Endothelial cell (in vitro differentiated cells): ENCODE data around the gene PFDN4. TPM values are rescaled to one million over a fixed set of nuclear protein-coding genes. Genes with fewer than 3 reads are reported as not detected.

ENCODE experiments used
- DNase-seq: peaks from one replicate; pipeline ENCODE4 v3.0.0; 2021; ENCODE audit warnings: low spot score
- H3K27ac Mint-ChIP-seq: one replicate; pipeline ENCODE4 v1.8.0; 2021; ENCODE audit warnings: mixed read lengths, inconsistent platforms; ENCODE audit not compliant: unreplicated experiment
- H3K27me3 Mint-ChIP-seq: one replicate; pipeline ENCODE4 v1.8.0; 2021; ENCODE audit warnings: mild to moderate bottlenecking, moderate library complexity, mixed read lengths, inconsistent platforms; ENCODE audit not compliant: unreplicated experiment
- H3K36me3 Mint-ChIP-seq: one replicate; pipeline ENCODE4 v1.8.0; 2021; ENCODE audit warnings: mild to moderate bottlenecking, low read depth, mixed read lengths, inconsistent platforms; ENCODE audit not compliant: unreplicated experiment
- H3K4me1 Mint-ChIP-seq: one replicate; pipeline ENCODE4 v1.8.0; 2021; ENCODE audit warnings: mild to moderate bottlenecking, mixed read lengths, inconsistent platforms; ENCODE audit not compliant: unreplicated experiment
- H3K4me3 Mint-ChIP-seq: one replicate; pipeline ENCODE4 v1.8.0; 2021; ENCODE audit warnings: mild to moderate bottlenecking, mixed read lengths, inconsistent platforms; ENCODE audit not compliant: unreplicated experiment
- H3K9me3 Mint-ChIP-seq: one replicate; pipeline ENCODE4 v1.8.0; 2021; ENCODE audit warnings: mixed read lengths, inconsistent platforms; ENCODE audit not compliant: unreplicated experiment
- CTCF ChIP-seq: fragments of 200-600 bp; sonication (generic); IDR thresholded peaks from one replicate; pipeline ENCODE4 v1.5.0; 2021; ENCODE audit warnings: antibody characterized with exemption; ENCODE audit not compliant: unreplicated experiment
- total RNA-seq: library from RNA; stranded (reverse); fragmentation: NEBNext Ultra II Directional; extraction: Animal tissue kit (Norgen Biotek cat#: 25700); gene quantifications from one replicate; pipeline ENCODE4 v1.2.1, GENCODE V29; 2021; ENCODE audit not compliant: unreplicated experiment

The PFDN4 gene
- total RNA-seq, 1 donor from 2014 or later: 43.7 TPM

DNA sequence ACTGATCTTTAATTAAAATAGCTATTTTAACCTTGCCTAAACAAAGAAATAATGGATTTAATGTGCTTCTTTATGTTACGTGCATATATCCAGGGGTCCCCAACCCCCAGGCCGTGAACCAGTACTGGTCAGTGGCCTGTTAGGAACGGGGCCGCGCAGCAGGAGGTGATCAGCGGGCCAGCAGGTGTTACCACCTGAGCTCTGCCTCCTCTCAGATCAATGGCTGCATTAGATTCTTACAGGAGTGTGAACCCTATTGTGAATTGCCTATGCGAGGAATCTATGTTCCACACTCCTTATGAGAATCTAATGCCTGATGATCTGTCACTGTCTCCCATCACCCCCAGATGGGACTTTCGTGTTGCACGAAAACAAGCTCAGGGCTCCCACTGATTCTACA, 42.9 kb upstream of the PFDN4 start:
- no peaks in the 10 kb centered on the region for H3K36me3 Mint-ChIP-seq
- no peak for DNase-seq
- no peak for TF ChIP-seq CTCF
- no peak overlapping the region for H3K27ac Mint-ChIP-seq
- H3K4me1 Mint-ChIP-seq: peaks cover 5% of the 10 kb centered on the region
- H3K27me3 Mint-ChIP-seq: peaks cover 7% of the 10 kb centered on the region
- no peak overlapping the region for H3K4me3 Mint-ChIP-seq
- peaks cover 3% of the 10 kb centered on the region for H3K9me3 Mint-ChIP-seq

DNA sequence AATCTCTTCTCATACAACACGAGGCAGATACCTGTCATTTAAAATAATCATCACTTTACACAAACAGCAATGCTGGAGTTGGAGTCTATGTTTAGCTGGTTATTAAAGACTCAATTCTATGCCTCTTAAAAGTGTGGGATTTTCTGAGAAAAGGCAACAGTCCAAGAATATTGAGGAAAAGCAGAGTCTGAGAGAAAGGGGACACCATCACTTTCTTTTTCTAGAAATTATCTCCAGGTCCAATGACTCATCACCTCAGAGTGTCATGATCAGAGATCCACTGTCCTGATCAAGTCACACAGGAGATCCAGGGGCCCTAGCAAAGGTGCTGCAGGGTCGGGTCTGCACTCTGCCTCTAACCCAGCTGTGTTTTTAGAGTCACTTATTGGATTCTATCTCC, 42.1 kb upstream of the PFDN4 start:
- peaks cover 7% of the 10 kb centered on the region for H3K27me3 Mint-ChIP-seq
- no peak for TF ChIP-seq CTCF
- H3K4me3 Mint-ChIP-seq: no peak overlapping the region
- DNase-seq: no peak
- H3K9me3 Mint-ChIP-seq: peaks cover 3% of the 10 kb centered on the region
- H3K36me3 Mint-ChIP-seq: no peaks in the 10 kb centered on the region
- H3K27ac Mint-ChIP-seq: no peak overlapping the region
- H3K4me1 Mint-ChIP-seq: peaks cover 5% of the 10 kb centered on the region

DNA sequence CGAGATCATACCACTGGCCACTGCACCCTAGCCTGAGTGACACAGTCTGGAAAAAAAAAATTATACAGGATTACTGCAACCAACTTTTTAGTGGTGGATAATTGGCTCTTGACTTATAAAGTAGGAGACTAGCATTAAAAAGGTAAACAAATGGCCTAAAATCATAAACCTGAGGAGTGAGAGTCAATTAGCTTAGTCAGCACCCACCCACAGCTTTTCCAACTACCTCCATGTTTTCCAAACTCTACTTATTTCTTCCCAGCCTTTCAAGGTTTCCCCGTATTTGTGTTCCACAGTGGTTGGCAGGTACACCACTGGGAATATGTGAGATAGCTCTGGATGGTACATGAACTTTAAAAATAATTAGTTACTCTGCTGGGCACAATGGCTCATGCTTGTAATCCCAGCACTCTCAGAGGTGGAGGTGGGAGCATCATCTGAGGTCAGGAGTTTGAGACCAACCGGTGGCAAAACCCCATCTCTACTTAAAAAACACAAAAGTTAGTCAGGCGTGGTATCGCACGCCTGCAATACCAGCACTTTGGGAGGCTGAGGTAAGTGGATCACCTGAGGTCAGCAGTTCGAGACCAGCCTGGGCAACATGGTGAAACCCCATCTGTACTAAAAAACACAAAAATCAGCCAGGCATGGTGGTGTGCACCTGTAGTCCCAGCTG, 40.8 kb upstream of the PFDN4 start:
- TF ChIP-seq CTCF: no peak
- peaks cover 3% of the 10 kb centered on the region for H3K9me3 Mint-ChIP-seq
- H3K4me3 Mint-ChIP-seq: no peak overlapping the region
- H3K27ac Mint-ChIP-seq: no peak overlapping the region
- peaks cover 5% of the 10 kb centered on the region for H3K4me1 Mint-ChIP-seq
- no peak for DNase-seq
- H3K36me3 Mint-ChIP-seq: no peaks in the 10 kb centered on the region
- H3K27me3 Mint-ChIP-seq: peaks cover 8% of the 10 kb centered on the region

DNA sequence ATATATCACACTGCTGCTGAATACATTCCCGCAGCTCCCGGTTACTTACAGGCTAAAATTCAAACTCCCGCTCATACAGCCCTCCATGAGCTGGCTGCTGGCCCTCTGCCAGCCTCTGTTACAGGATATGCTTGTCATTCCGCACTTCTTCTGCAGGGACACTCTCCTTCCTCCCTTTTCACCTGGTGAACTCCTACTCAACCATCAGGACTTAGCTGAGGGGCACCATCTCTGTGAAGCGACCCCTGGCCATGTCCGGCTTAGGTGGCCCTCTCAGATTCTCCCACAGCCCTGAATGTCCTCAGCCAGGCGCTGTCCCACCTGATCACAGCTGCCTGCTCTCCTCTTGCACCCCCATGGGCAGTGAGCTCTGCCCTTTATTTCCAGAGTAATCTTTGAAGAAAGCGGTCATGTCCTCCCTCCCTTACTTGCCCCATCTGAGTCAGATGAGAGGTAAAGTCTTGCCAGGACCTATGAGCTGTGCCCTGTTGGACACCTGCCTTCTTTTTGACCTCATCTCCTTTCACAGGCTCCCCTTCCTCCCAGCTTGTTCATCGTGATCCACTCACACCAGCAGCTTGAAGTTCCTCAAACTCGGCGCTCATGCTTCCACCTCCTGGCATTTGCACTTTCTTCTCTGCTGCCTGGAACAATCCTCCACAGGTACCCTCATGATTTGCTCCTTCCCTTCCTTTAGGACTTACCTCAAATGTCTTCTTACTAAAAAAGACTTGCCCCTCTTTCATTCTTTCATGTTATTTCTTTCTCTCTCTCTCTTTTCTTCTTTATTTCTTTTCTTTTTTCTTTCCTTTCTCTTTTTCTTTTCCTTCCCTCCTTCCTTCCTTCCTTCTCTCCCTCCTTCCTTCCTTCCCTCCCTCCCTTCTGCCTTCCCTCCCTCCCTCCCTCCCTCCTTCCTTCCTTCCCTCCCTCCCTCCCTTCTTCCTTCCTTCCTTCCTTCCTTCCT, 39.7 kb upstream of the PFDN4 start:
- TF ChIP-seq CTCF: no peak

More for the DNA sequence above, 39.7 kb upstream of the PFDN4 start:
- Mint-ChIP-seq H3K27me3 (peaks cover 11% of the 10 kb centered on the region), H3K4me1 (peaks cover 5% of the 10 kb centered on the region), H3K4me3 (no peak overlapping the region), H3K27ac (no peak overlapping the region), H3K36me3 (no peaks in the 10 kb centered on the region), H3K9me3 (peaks cover 3% of the 10 kb centered on the region)
- no peak for DNase-seq
